Erythroblast (primary cell): Measurements from ENCODE around the gene UQCRC2.

Source experiments
- GATA1 ChIP-seq: IDR thresholded peaks from 2 replicates; pipeline ENCODE4 v1.6.1; 2011; ENCODE audit warnings: low read depth, mild to moderate bottlenecking, control low read depth, low read length, moderate library complexity
- POLR2A ChIP-seq: IDR thresholded peaks from 2 replicates; pipeline ENCODE4 v1.6.1; 2011; ENCODE audit warnings: mild to moderate bottlenecking, low read length

GRCh38 chr16:21953541-21953902 is 361 bp downstream of the UQCRC2 start:
- TF ChIP-seq POLR2A = no peak
- no peak for TF ChIP-seq GATA1
